Measurements from ENCODE around the gene ALDOC. TPM values are rescaled to one million over a fixed set of nuclear protein-coding genes. Genes with fewer than 3 reads are reported as not detected.

The ALDOC gene
- total and polyA plus RNA-seq, 4 donors, result 40.1 to 131 (median 94.8) TPM

DNA sequence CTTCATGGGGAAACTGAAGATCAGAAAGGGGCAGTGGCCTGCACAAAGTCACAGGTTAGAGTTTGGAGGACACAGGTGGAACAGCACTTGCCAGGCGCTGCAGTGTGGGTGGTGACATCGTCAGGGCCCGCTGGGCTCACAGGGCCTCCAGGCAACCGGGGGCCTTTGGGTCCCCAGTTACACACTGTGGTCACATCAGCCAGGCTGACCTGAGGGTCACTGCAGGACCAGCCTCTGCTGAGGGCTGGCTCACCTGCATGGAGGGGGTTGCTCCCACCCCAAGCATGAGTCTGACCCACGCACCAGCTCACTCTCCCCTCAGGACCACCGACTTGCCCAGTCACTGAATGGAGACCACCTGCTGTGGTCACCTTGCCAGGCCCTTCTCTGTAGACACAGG, 53.5 kb downstream of the ALDOC start:
- H3K4me1 ChIP-seq (ENCODE audit: control insufficient read depth in 4 of 4, insufficient read depth in 4 of 4, low read length in 3 of 4), result no peaks in the 10 kb centered on the region
- TF ChIP-seq HNF4A (conservative IDR thresholded peaks at IDR 0.05), result no peak
- no peak for TF ChIP-seq FOXA1 (IDR thresholded peaks at IDR 0.05)
- no peak for TF ChIP-seq FOXA2 (IDR thresholded peaks at IDR 0.05)
- TF ChIP-seq HNF4G (IDR thresholded peaks at IDR 0.05), result no peak
- no peak for TF ChIP-seq YY1 (IDR thresholded peaks at IDR 0.05)
- TF ChIP-seq, protein P1, sequence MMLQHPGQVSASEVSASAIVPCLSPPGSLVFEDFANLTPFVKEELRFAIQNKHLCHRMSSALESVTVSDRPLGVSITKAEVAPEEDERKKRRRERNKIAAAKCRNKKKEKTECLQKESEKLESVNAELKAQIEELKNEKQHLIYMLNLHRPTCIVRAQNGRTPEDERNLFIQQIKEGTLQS (IDR thresholded peaks at IDR 0.05), result no peak
- TF ChIP-seq NR2F2 (IDR thresholded peaks at IDR 0.05), result no peak
- no peak for TF ChIP-seq JUND (IDR thresholded peaks at IDR 0.05)
- TF ChIP-seq, protein P2, sequence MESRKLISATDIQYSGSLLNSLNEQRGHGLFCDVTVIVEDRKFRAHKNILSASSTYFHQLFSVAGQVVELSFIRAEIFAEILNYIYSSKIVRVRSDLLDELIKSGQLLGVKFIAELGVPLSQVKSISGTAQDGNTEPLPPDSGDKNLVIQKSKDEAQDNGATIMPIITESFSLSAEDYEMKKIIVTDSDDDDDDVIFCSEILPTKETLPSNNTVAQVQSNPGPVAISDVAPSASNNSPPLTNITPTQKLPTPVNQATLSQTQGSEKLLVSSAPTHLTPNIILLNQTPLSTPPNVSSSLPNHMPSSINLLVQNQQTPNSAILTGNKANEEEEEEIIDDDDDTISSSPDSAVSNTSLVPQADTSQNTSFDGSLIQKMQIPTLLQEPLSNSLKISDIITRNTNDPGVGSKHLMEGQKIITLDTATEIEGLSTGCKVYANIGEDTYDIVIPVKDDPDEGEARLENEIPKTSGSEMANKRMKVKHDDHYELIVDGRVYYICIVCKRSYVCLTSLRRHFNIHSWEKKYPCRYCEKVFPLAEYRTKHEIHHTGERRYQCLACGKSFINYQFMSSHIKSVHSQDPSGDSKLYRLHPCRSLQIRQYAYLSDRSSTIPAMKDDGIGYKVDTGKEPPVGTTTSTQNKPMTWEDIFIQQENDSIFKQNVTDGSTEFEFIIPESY (IDR thresholded peaks at IDR 0.05), result no peak
- TF ChIP-seq, protein P3, sequence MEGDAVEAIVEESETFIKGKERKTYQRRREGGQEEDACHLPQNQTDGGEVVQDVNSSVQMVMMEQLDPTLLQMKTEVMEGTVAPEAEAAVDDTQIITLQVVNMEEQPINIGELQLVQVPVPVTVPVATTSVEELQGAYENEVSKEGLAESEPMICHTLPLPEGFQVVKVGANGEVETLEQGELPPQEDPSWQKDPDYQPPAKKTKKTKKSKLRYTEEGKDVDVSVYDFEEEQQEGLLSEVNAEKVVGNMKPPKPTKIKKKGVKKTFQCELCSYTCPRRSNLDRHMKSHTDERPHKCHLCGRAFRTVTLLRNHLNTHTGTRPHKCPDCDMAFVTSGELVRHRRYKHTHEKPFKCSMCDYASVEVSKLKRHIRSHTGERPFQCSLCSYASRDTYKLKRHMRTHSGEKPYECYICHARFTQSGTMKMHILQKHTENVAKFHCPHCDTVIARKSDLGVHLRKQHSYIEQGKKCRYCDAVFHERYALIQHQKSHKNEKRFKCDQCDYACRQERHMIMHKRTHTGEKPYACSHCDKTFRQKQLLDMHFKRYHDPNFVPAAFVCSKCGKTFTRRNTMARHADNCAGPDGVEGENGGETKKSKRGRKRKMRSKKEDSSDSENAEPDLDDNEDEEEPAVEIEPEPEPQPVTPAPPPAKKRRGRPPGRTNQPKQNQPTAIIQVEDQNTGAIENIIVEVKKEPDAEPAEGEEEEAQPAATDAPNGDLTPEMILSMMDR (IDR thresholded peaks at IDR 0.05; ENCODE audit: low read depth, low read length, missing input control), result no peak
- H3K9me3 ChIP-seq (ENCODE audit: control insufficient read depth in 4 of 4, low read length in 3 of 4), result no peaks in the 10 kb centered on the region

More for the DNA sequence above, 53.5 kb downstream of the ALDOC start:
- no peaks in the 10 kb centered on the region for H3K27me3 ChIP-seq (ENCODE audit: control insufficient read depth in 4 of 4, insufficient read depth in 4 of 4, low read length in 3 of 4)
- H3K36me3 ChIP-seq (ENCODE audit: control insufficient read depth in 4 of 4, insufficient read depth in 3 of 4, low read depth in 1 of 4, low read length in 3 of 4), result no peaks in the 10 kb centered on the region
- no peak overlapping the region for H3K27ac ChIP-seq (ENCODE audit: low read depth in 1 of 2, low read length in 2 of 2)
- no peak overlapping the region for H3K4me3 ChIP-seq (ENCODE audit: low read depth in 1 of 3, low read length in 3 of 3)
- no peak overlapping the region for H3K9ac ChIP-seq (ENCODE audit: low read depth in 1 of 2, low read length in 2 of 2)
- 85% methylated on average over 6 of the region's 6 CpGs for WGBS
- DNase-seq (ENCODE audit: low spot score), result no peak

Other genes starting within 250 kb of the ALDOC start
- 10 to 100 TPM; 15.5 to 22.4 TPM for gene IFT20, start 241.4 kb downstream of the ALDOC start, total RNA-seq
- gene IFT20, start 241.4 kb downstream of the ALDOC start, polyA plus RNA-seq, result 10 to 100 TPM; 27.0 to 37.1 TPM
- 10 to 100 TPM; 11.7 to 21.9 TPM for gene TNFAIP1, start 241.1 kb downstream of the ALDOC start, total RNA-seq
- gene TNFAIP1, start 241.1 kb downstream of the ALDOC start, polyA plus RNA-seq, result 10 to 100 TPM; 17.4 to 31.7 TPM
- gene POLDIP2, start 219.4 kb downstream of the ALDOC start, total RNA-seq, result 100 to 1,000 TPM in 1 of 2 donors, 10 to 100 TPM in 1; 65.5 to 117 TPM
- 100 to 1,000 TPM in 1 of 2 donors, 10 to 100 TPM in 1; 90.2 to 150 TPM for gene POLDIP2, start 219.4 kb downstream of the ALDOC start, polyA plus RNA-seq
- under 1 TPM; 0.19 to 0.59 TPM for gene SEBOX, start 211.7 kb downstream of the ALDOC start, total RNA-seq
- gene SEBOX, start 211.7 kb downstream of the ALDOC start, polyA plus RNA-seq, result not detected
- gene VTN, start 206.6 kb downstream of the ALDOC start, total RNA-seq, result 1,000 to 10,000 TPM; 1,668 to 3,689 TPM
- 1,000 to 10,000 TPM; 3,352 to 4,059 TPM for gene VTN, start 206.6 kb downstream of the ALDOC start, polyA plus RNA-seq
- gene SARM1, start 205.2 kb downstream of the ALDOC start, total RNA-seq, result 1 to 10 TPM; 4.9 to 5.4 TPM
- gene SARM1, start 205.2 kb downstream of the ALDOC start, polyA plus RNA-seq, result 1 to 10 TPM; 2.4 to 5.4 TPM
- 10 to 100 TPM; 13.6 to 47.9 TPM for gene SLC46A1, start 170.7 kb downstream of the ALDOC start, total RNA-seq
- gene SLC46A1, start 170.7 kb downstream of the ALDOC start, polyA plus RNA-seq, result 10 to 100 TPM; 17.9 to 20.4 TPM
- gene SLC13A2, start 103.3 kb downstream of the ALDOC start, total RNA-seq, result under 1 TPM; 0.25 to 0.47 TPM
- under 1 TPM; 0.10 to 0.52 TPM for gene SLC13A2, start 103.3 kb downstream of the ALDOC start, polyA plus RNA-seq
- gene FOXN1, start 70.5 kb downstream of the ALDOC start, total RNA-seq, result not detected
- not detected for gene FOXN1, start 70.5 kb downstream of the ALDOC start, polyA plus RNA-seq
- 10 to 100 TPM; 14.0 to 20.0 TPM for gene UNC119, start 24.3 kb downstream of the ALDOC start, total RNA-seq
- gene UNC119, start 24.3 kb downstream of the ALDOC start, polyA plus RNA-seq, result 10 to 100 TPM; 16.0 to 16.2 TPM
- gene PIGS, start 5.4 kb downstream of the ALDOC start, total RNA-seq, result 10 to 100 TPM; 12.4 to 29.5 TPM
- 10 to 100 TPM in 1 of 2 donors, 1 to 10 TPM in 1; 7.3 to 14.2 TPM for gene PIGS, start 5.4 kb downstream of the ALDOC start, polyA plus RNA-seq
- gene SPAG5, start 22.1 kb upstream of the ALDOC start, total RNA-seq, result 10 to 100 TPM; 13.8 to 41.8 TPM
- gene SPAG5, start 22.1 kb upstream of the ALDOC start, polyA plus RNA-seq, result 10 to 100 TPM; 10.6 to 11.8 TPM
- gene RSKR, start 37.3 kb upstream of the ALDOC start, total RNA-seq, result 10 to 100 TPM in 1 of 2 donors, 1 to 10 TPM in 1; 1.8 to 14.5 TPM
- gene RSKR, start 37.3 kb upstream of the ALDOC start, polyA plus RNA-seq, result under 1 TPM; 0.63 to 0.67 TPM
- gene BLTP2, start 68.3 kb upstream of the ALDOC start, total RNA-seq, result 100 to 1,000 TPM in 1 of 2 donors, 10 to 100 TPM in 1; 39.1 to 122 TPM
- 10 to 100 TPM; 24.8 to 30.8 TPM for gene BLTP2, start 68.3 kb upstream of the ALDOC start, polyA plus RNA-seq
- gene SDF2, start 85.0 kb upstream of the ALDOC start, total RNA-seq, result 10 to 100 TPM; 24.1 to 29.6 TPM
- gene SDF2, start 85.0 kb upstream of the ALDOC start, polyA plus RNA-seq, result 10 to 100 TPM; 26.3 to 38.9 TPM
- 10 to 100 TPM; 36.5 to 59.1 TPM for gene SUPT6H, start 85.3 kb upstream of the ALDOC start, total RNA-seq
- gene SUPT6H, start 85.3 kb upstream of the ALDOC start, polyA plus RNA-seq, result 10 to 100 TPM; 10.6 to 24.1 TPM
- gene PROCA1, start 135.0 kb upstream of the ALDOC start, total RNA-seq, result under 1 TPM; 0.25 to 0.65 TPM
- under 1 TPM; 0.16 to 0.44 TPM for gene PROCA1, start 135.0 kb upstream of the ALDOC start, polyA plus RNA-seq
- gene RAB34, start 141.0 kb upstream of the ALDOC start, total RNA-seq, result 10 to 100 TPM in 1 of 2 donors, 1 to 10 TPM in 1; 5.6 to 14.3 TPM
- 1 to 10 TPM; 4.5 to 9.6 TPM for gene RAB34, start 141.0 kb upstream of the ALDOC start, polyA plus RNA-seq
- 100 to 1,000 TPM; 106 to 189 TPM for gene RPL23A, start 143.1 kb upstream of the ALDOC start, total RNA-seq
- 100 to 1,000 TPM; 484 to 507 TPM for gene RPL23A, start 143.1 kb upstream of the ALDOC start, polyA plus RNA-seq
- gene TLCD1, start 149.3 kb upstream of the ALDOC start, total RNA-seq, result 1 to 10 TPM; 4.4 to 7.9 TPM
- gene TLCD1, start 149.3 kb upstream of the ALDOC start, polyA plus RNA-seq, result 1 to 10 TPM; 5.1 to 8.8 TPM
- gene NEK8, start 151.9 kb upstream of the ALDOC start, total RNA-seq, result 1 to 10 TPM; 6.3 to 7.8 TPM
- 1 to 10 TPM; 1.7 to 2.7 TPM for gene NEK8, start 151.9 kb upstream of the ALDOC start, polyA plus RNA-seq
- 10 to 100 TPM in 1 of 2 donors, 1 to 10 TPM in 1; 8.5 to 32.0 TPM for gene TRAF4, start 167.1 kb upstream of the ALDOC start, total RNA-seq
- gene TRAF4, start 167.1 kb upstream of the ALDOC start, polyA plus RNA-seq, result 10 to 100 TPM; 16.2 to 31.5 TPM

Measured in liver (tissue), 9 donors.